AG04449 (cell line): Measurements from ENCODE around the gene ICE2.
"Not testable (repeated sequence)": the region's sequence is repeated elsewhere in the genome, so short reads cannot be mapped to it uniquely, and the experiment has no call there.

Experiments used
- CTCF ChIA-PET: fragments of 350-600 bp; formaldehyde crosslinking; extraction: SDS; loops from one replicate; lab custom pipeline; 2021; ENCODE audit warnings: antibody characterized with exemption; lab: Yijun Ruan, JAX
- POLR2A ChIA-PET: fragments of 400-600, 350-600 bp; formaldehyde crosslinking; extraction: SDS; loops from one replicate; lab custom pipeline; 2020; ENCODE audit warnings: antibody characterized with exemption, inconsistent platforms; lab: Yijun Ruan, JAX
- DNase-seq: peaks from one replicate; pipeline ENCODE4 v3.0.0-alpha.2; 2010; ENCODE audit warnings: low read depth, low spot score
- H3K4me3 ChIP-seq: 2 replicates; pipeline ENCODE4 v1.5.1; 2011; ENCODE audit warnings: low read depth, mild to moderate bottlenecking, control low read depth, low read length
- TF ChIP-seq, protein P1 (sequence below): IDR thresholded peaks from one replicate; pipeline ENCODE4 v1.5.1; 2011; ENCODE audit warnings: mild to moderate bottlenecking, moderate library complexity, low read length, control low read depth, inconsistent platforms; ENCODE audit not compliant: insufficient read depth; ENCODE audit errors: missing control alignments

Gene ICE2

DNA sequence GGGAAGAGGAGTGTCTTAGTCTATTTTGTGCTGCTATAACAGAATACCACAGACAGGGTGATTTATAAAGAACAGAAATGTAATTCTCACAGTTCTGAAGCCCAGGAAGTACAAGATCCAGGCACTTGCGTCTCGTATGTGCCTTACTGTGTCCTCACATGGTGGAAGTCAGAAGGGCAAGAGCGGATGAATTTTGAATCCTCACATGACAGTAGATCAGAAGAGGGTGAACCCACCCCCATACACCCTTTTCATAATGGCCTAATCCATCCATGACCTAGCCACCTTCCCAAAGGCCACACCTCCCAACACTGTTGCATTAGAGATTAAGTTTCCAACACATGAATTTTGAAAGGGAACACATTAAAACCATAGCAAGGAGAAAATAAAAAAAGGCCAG is 62.5 kb downstream of the ICE2 start:
- ChIA-PET POLR2A (no interaction called here), CTCF (no interaction called here)
- DNase-seq: no peak
- TF ChIP-seq, protein P1, sequence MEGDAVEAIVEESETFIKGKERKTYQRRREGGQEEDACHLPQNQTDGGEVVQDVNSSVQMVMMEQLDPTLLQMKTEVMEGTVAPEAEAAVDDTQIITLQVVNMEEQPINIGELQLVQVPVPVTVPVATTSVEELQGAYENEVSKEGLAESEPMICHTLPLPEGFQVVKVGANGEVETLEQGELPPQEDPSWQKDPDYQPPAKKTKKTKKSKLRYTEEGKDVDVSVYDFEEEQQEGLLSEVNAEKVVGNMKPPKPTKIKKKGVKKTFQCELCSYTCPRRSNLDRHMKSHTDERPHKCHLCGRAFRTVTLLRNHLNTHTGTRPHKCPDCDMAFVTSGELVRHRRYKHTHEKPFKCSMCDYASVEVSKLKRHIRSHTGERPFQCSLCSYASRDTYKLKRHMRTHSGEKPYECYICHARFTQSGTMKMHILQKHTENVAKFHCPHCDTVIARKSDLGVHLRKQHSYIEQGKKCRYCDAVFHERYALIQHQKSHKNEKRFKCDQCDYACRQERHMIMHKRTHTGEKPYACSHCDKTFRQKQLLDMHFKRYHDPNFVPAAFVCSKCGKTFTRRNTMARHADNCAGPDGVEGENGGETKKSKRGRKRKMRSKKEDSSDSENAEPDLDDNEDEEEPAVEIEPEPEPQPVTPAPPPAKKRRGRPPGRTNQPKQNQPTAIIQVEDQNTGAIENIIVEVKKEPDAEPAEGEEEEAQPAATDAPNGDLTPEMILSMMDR: no peak
- H3K4me3 ChIP-seq: no peak overlapping the region

GRCh38 chr15:60414016-60414682 is 64.8 kb downstream of the ICE2 start:
- ChIA-PET POLR2A (interaction anchor here (1.5 kb wide), 1 partner anchor 16 kb away, joined by 3 read pairs; the partner anchor contains the start of gene ANXA2), CTCF (interaction anchor here (1.0 to 1.8 kb wide), 2 partner anchors 9 to 30 kb away, joined by 4 read pairs; no protein-coding TSS in a partner anchor)
- no peak overlapping the region for H3K4me3 ChIP-seq
- no peak for DNase-seq
- TF ChIP-seq, protein P1: no peak

DNA sequence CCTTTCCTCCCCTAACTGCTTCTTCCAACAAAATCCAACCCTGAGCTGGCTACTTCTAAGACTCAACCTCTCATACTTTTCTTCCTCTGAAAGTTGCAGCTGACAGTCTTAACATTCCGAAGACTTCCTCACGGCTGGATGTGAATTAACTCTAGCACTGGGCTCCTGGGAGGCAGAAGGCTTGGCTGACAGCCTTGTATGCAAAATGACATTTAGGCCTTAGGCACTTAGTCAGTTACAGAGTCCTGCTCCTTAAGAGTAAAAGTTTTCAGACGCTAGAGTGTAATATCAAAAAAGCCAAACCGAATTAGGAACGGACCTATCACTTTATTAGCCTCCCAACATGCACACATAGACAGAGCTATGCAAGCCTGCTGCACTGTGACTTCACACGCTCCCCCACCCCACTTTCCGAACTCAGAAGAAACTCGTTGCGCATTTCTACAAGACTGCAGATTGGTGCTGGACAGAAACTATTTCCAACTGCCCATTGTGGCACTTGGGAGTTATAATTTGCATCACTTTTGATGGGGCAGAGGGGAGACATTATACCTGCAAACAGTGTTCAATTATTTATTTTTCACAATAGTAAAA is 65.6 kb downstream of the ICE2 start:
- CTCF ChIA-PET: no interaction called here
- POLR2A ChIA-PET: interaction anchor here (1.5 kb wide), 1 partner anchor 16 kb away, joined by 3 read pairs; the partner anchor contains the start of gene ANXA2

GRCh38 chr15:60412807-60413206 is 66.1 kb downstream of the ICE2 start:
- DNase-seq, CTCF ChIA-PET, H3K4me3 ChIP-seq: not testable (repeated sequence)
- POLR2A ChIA-PET: interaction anchor here (1.5 kb wide), 1 partner anchor 15 kb away, joined by 3 read pairs; the partner anchor contains the start of gene ANXA2

More for the DNA sequence above, 65.6 kb downstream of the ICE2 start:
- TF ChIP-seq, protein P1: no peak
- DNase-seq: no peak
- H3K4me3 ChIP-seq: no peak overlapping the region

DNA sequence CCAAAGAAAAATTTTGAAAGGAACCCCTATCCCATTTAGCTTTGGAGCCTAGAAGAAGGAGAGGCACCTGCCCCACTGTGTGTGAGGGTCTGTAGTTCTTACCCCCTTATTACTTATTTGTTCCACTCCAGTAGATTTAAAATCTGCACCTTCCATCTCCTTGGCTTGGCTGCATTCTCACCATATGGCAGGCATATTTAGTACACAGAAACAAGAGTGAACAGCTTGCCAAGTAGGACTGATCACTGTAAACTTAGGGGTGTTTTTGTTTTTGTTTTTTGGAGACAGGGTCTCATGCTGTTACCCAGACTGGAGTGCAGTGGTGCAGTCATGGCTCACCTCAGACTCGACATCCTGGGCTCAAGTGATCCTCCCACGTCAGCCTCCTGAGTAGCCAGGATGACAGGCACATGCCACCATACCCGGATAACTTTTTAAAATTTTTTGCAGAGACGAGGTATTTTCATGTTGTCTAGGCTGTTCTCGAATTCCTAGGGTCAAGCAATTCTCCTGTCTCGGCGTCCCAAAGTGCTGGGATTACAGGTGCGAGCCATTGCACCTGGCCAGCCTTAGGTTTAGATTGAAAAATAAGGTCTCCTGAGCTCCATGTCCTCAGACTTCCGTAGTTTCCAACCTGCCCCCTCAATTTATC is 67.0 kb downstream of the ICE2 start:
- TF ChIP-seq, protein P1: no peak
- no peak overlapping the region for H3K4me3 ChIP-seq
- ChIA-PET POLR2A (interaction anchor here (1.0 kb wide), 1 partner anchor 17 kb away, joined by 3 read pairs; no protein-coding TSS in a partner anchor), CTCF (no interaction called here)
- DNase-seq: no peak

- POLR2A ChIA-PET: interaction anchor here (1.5 kb wide), 1 partner anchor 14 kb away, joined by 4 read pairs; no protein-coding TSS in a partner anchor
- CTCF ChIA-PET, DNase-seq, H3K4me3 ChIP-seq: not testable (repeated sequence)
These were observed 68.6 kb downstream of the ICE2 start for GRCh38 chr15:60410350-60410749.
